Stimulated activated CD8-positive, alpha-beta memory T cell treated with anti-CD3 and anti-CD28 coated beads, Interleukin-12 subunit alpha, Interleukin-12 subunit beta, amount 100 ng/mL, for 24 hours (primary cell): Measurements from ENCODE around the gene VRK3.
"Not testable (repeated sequence)": the region's sequence is repeated elsewhere in the genome, so short reads cannot be mapped to it uniquely, and the experiment has no call there.

Experiments used
- DNase-seq: peaks from one replicate; pipeline ENCODE4 v3.0.0-alpha.2; 2020; ENCODE audit errors: extremely low read depth

The VRK3 gene

GRCh38 chr19:49988007-49988406, 37.2 kb downstream of the VRK3 start:
- no peak for DNase-seq

GRCh38 chr19:49987159-49987698, 37.9 kb downstream of the VRK3 start:
- DNase-seq: peak; percentile 41

- DNase-seq: no peak
Observed at GRCh38 chr19:49986354-49986753, 38.8 kb downstream of the VRK3 start.

- no peak for DNase-seq
Observed at GRCh38 chr19:49985871-49986270, 39.3 kb downstream of the VRK3 start.

- no peak for DNase-seq
Observed at GRCh38 chr19:49984491-49984890, 40.7 kb downstream of the VRK3 start.

- DNase-seq: peak; percentile 54
Observed at GRCh38 chr19:49983645-49984229, 41.4 kb downstream of the VRK3 start.

- DNase-seq: no peak
Observed at GRCh38 chr19:49981603-49982593, 43.3 kb downstream of the VRK3 start.

GRCh38 chr19:49978324-49978723, 46.8 kb downstream of the VRK3 start:
- no peak for DNase-seq

GRCh38 chr19:49977881-49978280, 47.3 kb downstream of the VRK3 start:
- DNase-seq: no peak

GRCh38 chr19:49977076-49977475, 48.1 kb downstream of the VRK3 start:
- DNase-seq: no peak

- no peak for DNase-seq
Observed at GRCh38 chr19:49976496-49976895, 48.7 kb downstream of the VRK3 start.

- no peak for DNase-seq
Observed at GRCh38 chr19:49975051-49975450, 50.1 kb downstream of the VRK3 start.

GRCh38 chr19:49973987-49974386, 51.2 kb downstream of the VRK3 start:
- DNase-seq: no peak

- DNase-seq: no peak
Observed at GRCh38 chr19:49972841-49973240, 52.3 kb downstream of the VRK3 start.

- no peak for DNase-seq
Observed at GRCh38 chr19:49971991-49972411, 53.2 kb downstream of the VRK3 start.

GRCh38 chr19:49969355-49969754, 55.8 kb downstream of the VRK3 start:
- DNase-seq: not testable (repeated sequence)

GRCh38 chr19:49968279-49968922, 56.8 kb downstream of the VRK3 start:
- DNase-seq: no peak

- not testable (repeated sequence) for DNase-seq
Observed at GRCh38 chr19:49960980-49961379, 64.2 kb downstream of the VRK3 start, which contains the start of gene SIGLEC11. Gene SIGLEC11 (minus strand): TSS chr19:49961172. CDS start chr19:49961081, 91 bp downstream.

- not testable (repeated sequence) for DNase-seq
Observed at GRCh38 chr19:49959892-49960291, 65.3 kb downstream of the VRK3 start.

GRCh38 chr19:49958596-49958995, 66.6 kb downstream of the VRK3 start:
- not testable (repeated sequence) for DNase-seq

- DNase-seq: not testable (repeated sequence)
Observed at GRCh38 chr19:49958144-49958543, 67.0 kb downstream of the VRK3 start.
